Subcutaneous adipose tissue (tissue), 4 donors: ENCODE results near the gene SULT2B1. TPM values are rescaled to one million over a fixed set of nuclear protein-coding genes. Genes with fewer than 3 reads are reported as not detected.

Source experiments
- total RNA-seq, 4 donors: library from RNA; depleted of rRNA; stranded (reverse); fragments of >200 nt; gene quantifications; one replicate each; pipeline ENCODE4 v1.1.0, GENCODE V29; 2016
- TF ChIP-seq, protein P1 (sequence below): fragments of 450-650 bp; IDR thresholded peaks from one replicate; pipeline ENCODE4 v1.5.1; 2016; ENCODE audit warnings: low read depth, mild to moderate bottlenecking, control low read depth, antibody characterized with exemption, moderate library complexity

Gene SULT2B1
- total RNA-seq, 4 donors from 2014 or later: not detected

DNA sequence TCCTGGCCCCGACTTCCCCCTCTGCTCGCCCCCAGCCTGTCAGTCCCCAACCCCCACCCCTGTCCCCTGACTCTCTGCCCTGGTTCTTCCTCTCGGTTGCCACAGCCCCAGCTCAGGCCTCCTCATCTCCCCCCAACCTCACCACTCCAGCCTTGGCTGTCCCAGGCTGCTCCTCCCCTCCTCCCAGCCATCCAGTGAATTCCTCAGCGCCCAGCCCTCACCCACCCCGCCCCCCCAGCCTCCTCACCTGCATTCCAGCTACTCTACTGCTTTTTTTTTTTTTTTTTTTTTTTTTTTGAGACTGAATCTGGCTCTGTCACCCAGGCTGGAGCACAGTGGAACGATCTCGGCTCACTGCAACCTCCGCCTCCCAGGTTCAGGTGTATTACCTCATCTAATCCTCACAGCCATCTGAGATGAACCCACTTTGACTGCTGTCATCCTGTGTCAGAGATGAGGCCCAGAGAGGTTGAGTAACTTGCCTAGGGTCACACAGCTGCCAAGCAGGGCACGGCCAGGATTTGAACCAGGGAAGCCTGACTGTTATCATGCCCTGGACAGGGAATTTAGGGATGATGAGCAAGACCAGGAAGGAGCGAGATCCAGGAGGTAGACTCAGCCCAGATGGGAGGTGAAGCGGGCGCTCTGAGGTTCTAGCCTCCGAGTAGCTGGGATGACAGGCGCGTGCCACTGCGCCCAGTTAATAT is 2.6 kb downstream of the SULT2B1 start:
- TF ChIP-seq, protein P1, sequence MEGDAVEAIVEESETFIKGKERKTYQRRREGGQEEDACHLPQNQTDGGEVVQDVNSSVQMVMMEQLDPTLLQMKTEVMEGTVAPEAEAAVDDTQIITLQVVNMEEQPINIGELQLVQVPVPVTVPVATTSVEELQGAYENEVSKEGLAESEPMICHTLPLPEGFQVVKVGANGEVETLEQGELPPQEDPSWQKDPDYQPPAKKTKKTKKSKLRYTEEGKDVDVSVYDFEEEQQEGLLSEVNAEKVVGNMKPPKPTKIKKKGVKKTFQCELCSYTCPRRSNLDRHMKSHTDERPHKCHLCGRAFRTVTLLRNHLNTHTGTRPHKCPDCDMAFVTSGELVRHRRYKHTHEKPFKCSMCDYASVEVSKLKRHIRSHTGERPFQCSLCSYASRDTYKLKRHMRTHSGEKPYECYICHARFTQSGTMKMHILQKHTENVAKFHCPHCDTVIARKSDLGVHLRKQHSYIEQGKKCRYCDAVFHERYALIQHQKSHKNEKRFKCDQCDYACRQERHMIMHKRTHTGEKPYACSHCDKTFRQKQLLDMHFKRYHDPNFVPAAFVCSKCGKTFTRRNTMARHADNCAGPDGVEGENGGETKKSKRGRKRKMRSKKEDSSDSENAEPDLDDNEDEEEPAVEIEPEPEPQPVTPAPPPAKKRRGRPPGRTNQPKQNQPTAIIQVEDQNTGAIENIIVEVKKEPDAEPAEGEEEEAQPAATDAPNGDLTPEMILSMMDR: no peak

DNA sequence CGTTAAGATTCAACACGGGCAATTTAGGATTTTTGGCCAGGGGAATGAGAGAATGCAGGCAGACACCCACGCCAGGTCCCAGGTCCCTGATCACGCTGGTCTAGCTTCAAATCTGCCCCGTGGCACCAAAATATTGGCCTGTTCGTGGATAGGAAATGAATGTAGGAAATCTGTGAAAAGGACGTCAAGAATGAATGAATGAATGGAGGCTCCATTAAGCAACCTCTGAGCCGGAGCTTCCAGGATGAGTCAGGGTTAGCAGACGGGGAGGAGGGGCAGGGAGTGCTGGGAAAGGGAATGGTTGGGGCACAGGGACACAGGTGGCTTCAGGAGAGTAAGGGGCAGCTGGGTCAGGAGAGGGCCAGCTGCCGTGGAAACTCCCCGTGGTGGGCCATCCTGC is 4.2 kb downstream of the SULT2B1 start:
- TF ChIP-seq, protein P1: no peak

- TF ChIP-seq, protein P1: no peak
Measured at GRCh38 chr19:48556825-48557224, 4.9 kb downstream of the SULT2B1 start.

DNA sequence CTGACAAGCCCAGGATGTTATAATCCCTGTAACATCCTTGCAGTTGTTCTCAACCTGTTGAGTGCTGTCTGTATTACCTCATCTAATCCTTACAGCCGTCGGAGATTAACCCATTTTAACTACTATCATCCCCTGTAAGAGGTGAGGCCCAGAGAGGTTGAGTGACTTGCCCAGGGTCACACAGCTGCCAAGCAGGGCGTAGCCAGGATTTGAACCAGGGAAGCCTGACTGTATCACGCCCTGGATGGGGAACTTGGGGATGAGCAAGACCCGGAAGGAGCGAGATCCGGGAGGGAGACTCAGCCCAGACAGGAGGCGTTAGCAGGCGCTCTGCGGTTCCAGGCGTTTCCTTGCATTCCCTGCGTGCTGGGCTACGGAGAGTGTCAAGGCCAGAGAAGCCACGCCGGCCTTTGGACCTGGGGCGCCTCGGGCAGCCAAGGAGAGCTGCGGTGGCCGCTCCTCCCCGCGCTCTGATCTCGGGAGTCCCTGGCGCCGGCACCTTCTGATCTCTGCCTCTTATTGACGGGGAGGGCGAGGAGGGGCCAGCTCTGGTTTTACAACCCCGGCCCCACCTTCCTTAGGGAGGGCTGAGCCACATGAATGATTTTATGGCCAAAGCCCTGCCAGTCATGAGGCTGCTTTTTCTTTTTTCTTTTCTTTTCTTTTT is 6.2 kb downstream of the SULT2B1 start:
- TF ChIP-seq, protein P1: no peak

- TF ChIP-seq, protein P1: no peak
Measured at GRCh38 chr19:48560095-48560530, 8.1 kb downstream of the SULT2B1 start.

DNA sequence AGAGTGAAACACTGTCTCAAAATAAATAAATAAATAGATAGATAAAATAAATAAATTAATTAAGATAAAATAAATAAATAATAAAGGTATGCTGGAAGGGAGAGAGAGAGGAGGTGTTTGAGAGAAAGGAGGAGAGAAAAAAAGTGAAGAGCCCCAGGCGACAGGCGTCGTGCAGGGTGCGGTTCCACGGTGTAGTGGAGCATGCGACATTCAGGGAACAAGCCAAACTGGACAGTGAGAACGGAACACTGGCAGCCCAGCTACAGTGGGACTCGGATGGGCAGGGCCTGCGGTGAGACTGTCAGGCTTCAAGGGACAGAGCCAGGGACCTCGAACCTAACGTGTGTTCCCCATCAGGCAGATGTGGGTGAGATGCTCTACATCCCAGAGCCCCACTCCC is 9.4 kb downstream of the SULT2B1 start:
- TF ChIP-seq, protein P1: no peak

GRCh38 chr19:48565090-48565489 is 13.1 kb downstream of the SULT2B1 start:
- TF ChIP-seq, protein P1: no peak
